NCI-H2081 treated with DMSO at 0.1 percent for 48 hours (cell line): ENCODE data around the gene GPR39.

Experiments used
- DNase-seq: peaks from one replicate; lab custom pipeline; 2025; lab: John Stamatoyannopoulos, UW

The GPR39 gene

DNA sequence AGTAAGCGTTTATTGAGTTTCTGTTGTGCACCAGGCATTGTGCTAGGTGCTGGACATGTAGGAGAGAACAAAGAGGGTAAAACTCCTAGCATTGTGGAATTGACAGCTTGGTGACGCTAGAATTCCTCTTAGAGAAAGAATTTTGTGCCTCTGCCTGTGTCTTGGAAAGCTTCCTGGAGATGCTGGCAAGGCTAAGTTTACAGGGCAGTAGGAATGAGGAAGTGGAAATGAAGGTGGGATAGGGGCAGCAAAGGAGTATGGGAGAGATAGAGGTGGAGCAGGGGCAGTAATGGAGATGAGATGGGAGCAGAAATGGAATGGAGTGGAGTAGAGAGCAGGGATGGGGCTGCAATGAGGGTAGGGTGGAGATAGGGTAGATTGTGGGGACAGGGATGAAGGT lies 29.8 kb downstream of the GPR39 start:
- DNase-seq: no peak

DNA sequence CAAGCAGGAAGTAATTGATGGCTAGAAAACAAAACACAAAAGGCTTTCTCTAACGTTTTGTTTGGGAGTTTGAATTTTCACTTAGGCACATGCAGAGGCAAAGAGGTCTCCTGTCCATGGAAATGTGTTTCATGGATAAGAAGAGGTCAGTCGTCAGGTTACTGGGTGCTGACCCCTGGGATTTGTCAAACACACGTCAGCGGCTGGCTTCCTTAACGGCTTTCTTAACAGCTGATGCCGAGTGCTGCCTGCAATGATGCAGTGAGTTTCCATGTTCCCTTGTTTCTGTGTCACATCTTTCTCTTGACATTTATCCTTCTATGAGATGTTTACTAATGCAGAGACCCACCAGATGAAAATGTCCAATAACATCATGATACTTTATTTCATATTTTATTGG lies 31.7 kb downstream of the GPR39 start:
- no peak for DNase-seq

- no peak for DNase-seq
These were observed 32.2 kb downstream of the GPR39 start for GRCh38 chr2:132448771-132449170.

DNA sequence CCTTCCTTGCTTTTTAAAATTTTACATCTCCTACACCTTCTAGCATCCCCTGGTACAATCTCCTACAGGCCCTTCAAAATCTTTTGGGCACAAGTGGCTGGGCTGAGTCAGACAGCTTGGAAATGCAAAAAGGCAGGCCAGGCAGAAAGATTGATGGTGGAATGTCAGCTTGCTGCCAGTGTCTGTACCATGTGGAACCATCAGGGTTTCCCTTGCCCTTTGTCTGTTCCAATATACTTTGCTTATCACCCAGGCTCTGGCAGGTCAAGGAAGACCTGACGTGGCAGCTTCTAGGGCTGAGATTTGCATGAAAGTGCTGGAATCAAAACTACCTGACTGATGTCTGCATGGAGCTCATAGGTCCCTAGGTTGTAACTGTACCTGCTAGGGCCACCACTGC lies 33.3 kb downstream of the GPR39 start:
- no peak for DNase-seq

- no peak for DNase-seq
These were observed 44.2 kb downstream of the GPR39 start for GRCh38 chr2:132460781-132461180.

DNA sequence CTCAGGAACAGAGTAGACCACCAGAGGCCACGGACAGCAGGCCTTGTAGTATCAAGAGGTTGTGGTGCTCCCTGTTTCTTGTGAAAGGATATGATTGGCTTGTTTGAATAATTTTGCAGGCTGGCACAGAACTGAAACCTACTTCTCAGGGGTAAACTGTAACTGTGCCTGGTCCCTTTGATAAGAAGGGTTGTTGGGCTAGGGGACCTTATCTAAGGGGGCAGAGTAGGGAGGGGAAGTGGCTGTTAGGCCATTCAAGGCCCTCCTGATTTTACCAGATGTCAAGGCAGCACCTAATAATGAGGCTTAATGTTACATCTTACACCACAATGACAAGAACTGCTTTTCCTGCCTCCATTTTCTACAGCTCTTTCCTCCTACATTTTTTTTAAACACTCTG lies 45.6 kb downstream of the GPR39 start:
- DNase-seq: no peak

DNA sequence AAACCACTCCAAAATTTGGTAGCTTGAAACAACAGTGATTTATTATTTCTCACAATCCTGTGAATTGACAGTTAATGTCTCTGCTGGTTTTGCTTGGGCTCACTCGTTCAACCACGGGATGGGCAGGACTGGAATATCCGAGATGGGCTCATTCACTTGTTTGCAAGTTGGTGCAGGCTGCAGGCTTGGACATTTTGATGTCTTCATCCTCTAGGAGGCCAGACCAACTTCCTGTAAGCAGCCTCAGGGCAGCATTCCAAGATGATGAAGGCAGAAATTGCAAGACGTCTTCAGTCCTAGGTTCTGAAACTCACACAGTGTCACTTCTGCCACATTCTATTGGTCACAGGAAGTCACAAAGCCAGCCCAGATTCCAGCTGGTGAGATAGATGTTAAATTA lies 47.1 kb downstream of the GPR39 start:
- DNase-seq: no peak

- no peak for DNase-seq
These were observed 49.3 kb downstream of the GPR39 start for GRCh38 chr2:132465917-132466316.

DNA sequence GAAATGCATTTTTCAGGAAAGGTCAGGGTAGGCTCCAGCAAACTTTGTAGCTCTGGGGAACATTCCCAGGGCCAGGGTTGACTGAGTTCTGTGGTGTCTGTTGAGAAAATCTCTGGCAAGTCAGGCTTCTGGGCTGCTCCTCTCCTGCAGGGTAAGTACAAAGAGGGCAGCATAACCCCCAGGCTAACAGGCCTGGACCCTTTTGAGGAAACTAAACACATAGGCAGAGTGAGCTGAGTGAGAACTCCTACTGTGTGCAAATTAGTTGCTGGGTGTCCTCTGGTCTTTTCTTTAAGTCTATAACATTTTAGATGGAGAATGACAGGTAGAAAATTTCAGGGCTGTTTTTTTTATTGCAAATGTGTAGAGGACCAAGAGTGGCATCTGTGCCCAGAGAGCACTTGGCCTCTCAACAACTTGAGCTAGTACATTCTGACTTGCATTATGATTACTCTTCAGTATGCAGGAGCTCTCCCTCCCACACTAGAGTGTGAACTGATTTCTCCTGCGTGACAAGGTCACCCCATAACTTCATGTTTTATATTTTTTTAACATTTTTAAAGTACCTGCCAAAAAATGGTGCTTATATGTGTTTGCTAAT lies 49.9 kb downstream of the GPR39 start:
- no peak for DNase-seq

- DNase-seq: peak; percentile 84
These were observed 52.4 kb downstream of the GPR39 start for GRCh38 chr2:132468821-132469675.

- no peak for DNase-seq
These were observed 54.1 kb downstream of the GPR39 start for GRCh38 chr2:132470746-132471145.

- no peak for DNase-seq
These were observed 56.7 kb downstream of the GPR39 start for GRCh38 chr2:132473174-132473883.

GRCh38 chr2:132475615-132476014 lies 59.0 kb downstream of the GPR39 start:
- DNase-seq: no peak

DNA sequence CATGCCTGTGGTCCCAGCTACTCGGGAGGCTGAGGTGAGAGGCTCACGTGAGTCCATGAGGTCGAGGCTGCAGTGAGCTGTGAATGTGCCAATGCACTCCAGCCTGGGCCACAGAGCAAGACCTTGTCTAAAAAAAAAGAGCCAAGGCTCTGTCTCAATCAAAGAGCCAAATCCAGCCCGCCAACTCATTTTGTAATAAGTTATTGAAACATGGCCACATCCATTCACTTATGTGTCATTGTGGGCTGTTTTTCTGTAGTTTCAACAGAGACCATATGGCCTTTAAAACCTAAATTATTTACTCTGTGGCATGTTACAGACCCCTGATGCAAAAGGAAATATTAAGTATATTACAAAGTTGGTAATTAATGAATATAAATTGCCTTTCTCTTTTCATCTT lies 60.8 kb downstream of the GPR39 start:
- DNase-seq: no peak

GRCh38 chr2:132477962-132478361 lies 61.4 kb downstream of the GPR39 start:
- no peak for DNase-seq

DNA sequence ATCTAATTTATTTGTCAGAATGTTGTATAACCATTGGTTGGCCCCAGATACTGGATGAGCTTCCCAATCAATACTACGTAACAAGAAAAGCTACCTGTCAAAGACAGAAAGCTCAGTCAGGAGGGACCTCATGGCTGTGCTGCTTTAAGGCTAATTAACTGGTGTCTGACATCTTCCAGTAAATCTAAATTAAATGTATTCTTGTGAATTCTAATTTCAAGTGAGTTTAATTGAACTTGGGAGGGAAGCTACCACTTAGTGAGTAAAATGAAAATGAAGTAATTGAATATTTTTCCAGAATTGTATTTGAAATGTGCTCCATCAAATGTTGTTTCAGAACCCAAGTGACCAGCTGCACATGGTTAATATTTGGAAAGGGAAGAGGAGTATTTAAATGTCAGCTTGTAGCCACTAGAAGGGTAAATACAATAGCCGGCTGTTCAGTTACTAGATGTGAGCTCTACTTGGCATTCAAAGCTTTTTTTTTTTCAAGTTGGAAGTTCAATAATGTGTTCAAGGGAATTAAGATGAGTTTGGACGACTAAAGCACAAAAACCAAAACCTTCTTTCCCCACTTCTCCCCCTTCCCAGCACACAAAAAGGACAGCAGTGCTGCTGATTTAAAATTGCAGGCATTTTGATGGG lies 62.0 kb downstream of the GPR39 start:
- no peak for DNase-seq

DNA sequence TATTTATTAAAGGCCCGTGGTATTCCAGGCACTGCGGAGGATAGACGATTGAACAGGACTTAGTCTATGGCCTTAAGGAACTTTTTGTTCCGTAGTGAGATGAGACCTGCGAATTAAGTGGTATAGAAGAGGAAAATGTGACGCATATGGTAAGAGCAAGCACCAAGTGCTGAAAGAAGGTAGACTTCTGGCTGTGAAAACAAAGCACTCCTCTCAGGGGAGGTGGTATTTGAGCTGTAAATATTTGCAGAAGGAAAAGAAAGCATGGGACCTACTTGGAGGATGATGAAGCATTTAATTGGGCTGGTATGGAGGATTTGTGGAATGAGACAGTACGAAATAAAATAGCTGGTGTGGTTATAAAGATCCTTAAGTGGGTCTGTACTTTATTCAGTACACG lies 62.5 kb downstream of the GPR39 start:
- DNase-seq: no peak

DNA sequence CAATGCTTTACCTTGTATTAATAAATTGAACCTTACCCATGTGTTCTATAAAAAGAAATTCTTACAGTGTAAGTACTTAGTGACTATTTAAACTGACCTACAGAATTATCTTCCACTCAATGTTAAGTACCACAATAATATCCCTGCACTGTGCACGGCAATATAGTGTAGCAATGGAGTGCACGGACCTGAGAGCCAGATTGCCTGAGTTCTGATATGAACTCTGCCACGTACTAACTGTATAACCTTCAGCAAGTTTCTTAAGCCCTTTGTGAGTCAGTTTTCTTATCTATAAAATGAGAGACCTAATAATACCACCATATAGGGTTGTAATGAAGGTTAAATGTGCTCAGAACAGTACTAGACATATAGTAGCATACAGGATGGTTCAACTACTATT lies 66.2 kb downstream of the GPR39 start:
- no peak for DNase-seq

DNA sequence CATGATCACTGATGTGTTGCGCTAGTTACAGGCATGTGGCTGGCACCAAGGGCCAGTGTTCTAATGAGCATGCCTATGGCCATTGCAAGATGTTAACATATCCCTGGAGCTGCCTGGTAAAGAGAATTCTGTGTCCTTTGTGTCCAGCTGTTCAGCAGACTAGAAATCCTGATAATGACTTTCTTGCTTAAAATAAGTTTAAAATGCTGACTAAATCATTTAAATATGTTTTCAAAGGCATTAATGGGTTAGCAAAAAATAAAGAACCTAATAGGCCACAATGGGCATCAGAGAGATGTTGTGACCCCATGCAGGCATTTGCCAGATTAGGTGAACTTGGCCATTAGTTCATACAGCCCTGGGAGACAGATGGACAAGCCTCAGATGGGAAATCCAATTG lies 67.5 kb downstream of the GPR39 start:
- no peak for DNase-seq

GRCh38 chr2:132488491-132488890 lies 71.9 kb downstream of the GPR39 start:
- no peak for DNase-seq

GRCh38 chr2:132489150-132489549 lies 72.5 kb downstream of the GPR39 start:
- DNase-seq: no peak

- no peak for DNase-seq
These were observed 79.3 kb downstream of the GPR39 start for GRCh38 chr2:132495881-132496280.

GRCh38 chr2:132496555-132496954 lies 80.0 kb downstream of the GPR39 start:
- DNase-seq: no peak
